ENCODE results near the gene EXOC6B. TPM values are rescaled to one million over a fixed set of nuclear protein-coding genes. Genes with fewer than 3 reads are reported as not detected.

Gene EXOC6B
- polyA plus RNA-seq, 2 of the 4 experiments (the other 2 are of a cell fraction) = 15.5 to 24.7 TPM

GRCh38 chr2:72439892-72440291 lies 385.9 kb downstream of the EXOC6B start:
- FAIRE-seq (no peak), DNase-seq (ENCODE audit: low read depth in 1 of 2, low spot score in 1 of 2) (no peak), ATAC-seq (no peak)
- 69% methylated on average over 5 of the region's 5 CpGs for WGBS (ENCODE audit: missing lambda C conversion rate)
- Histone ChIP-seq H3K9me3 (peaks cover 13% of the 10 kb centered on the region), H3K4me1 (no peaks in the 10 kb centered on the region), H3K4me2 (no peak overlapping the region), H3K4me3 (no peak overlapping the region), H3K27ac (no peak overlapping the region)
- POLR2A ChIA-PET = no interaction called here
- CTCF ChIA-PET = no interaction called here
- no peak for TF ChIP-seq BHLHE40 (IDR thresholded peaks at IDR 0.05; ENCODE audit: low read depth, low read length)

- WGBS (ENCODE audit: missing lambda C conversion rate) = 68% methylated on average over 3 of the region's 3 CpGs
- ATAC-seq = no peak
- ChIA-PET POLR2A (no interaction called here), CTCF (interaction anchor here (1.1 to 1.8 kb wide), 3 partner anchors 9 to 125 kb away, joined by 3 to 5 read pairs (median 3); no protein-coding TSS in a partner anchor)
- no peak for FAIRE-seq
- H3K4me3 ChIP-seq = no peak overlapping the region
- H3K9me3 ChIP-seq = peaks cover 6% of the 10 kb centered on the region
- no peak for DNase-seq (ENCODE audit: low read depth in 1 of 2, low spot score in 1 of 2)
- H3K4me2 ChIP-seq = no peak overlapping the region
- H3K27ac ChIP-seq = no peak overlapping the region
- TF ChIP-seq HOXB13 (CRISPR knock-in tag; IDR thresholded peaks at IDR 0.05; ENCODE audit: low read depth) (no peak), HDAC2 (IDR thresholded peaks at IDR 0.05) (no peak), POLR2AphosphoS2 (conservative IDR thresholded peaks at IDR 0.05; ENCODE audit: low read length) (no peak)
- no peaks in the 10 kb centered on the region for H3K4me1 ChIP-seq
Observed at GRCh38 chr2:72438364-72438763, 387.5 kb downstream of the EXOC6B start.

GRCh38 chr2:72431737-72432136 lies 394.1 kb downstream of the EXOC6B start:
- TF ChIP-seq USF2 (IDR thresholded peaks at IDR 0.05) (no peak), RARB (CRISPR knock-in tag; IDR thresholded peaks at IDR 0.05) (no peak), FOSL2 (IDR thresholded peaks at IDR 0.05) (no peak), FOSL2 (CRISPR knock-in tag; IDR thresholded peaks at IDR 0.05) (0 out of 2 replicates have a peak, but pooled peaks have one; percentile 10), MAX (IDR thresholded peaks at IDR 0.05) (no peak), CHD2 (IDR thresholded peaks at IDR 0.05; ENCODE audit: low read length, partially characterized antibody) (no peak), EHMT2 (IDR thresholded peaks at IDR 0.05; ENCODE audit: low read depth) (no peak)
- Histone ChIP-seq H3K4me1 (no peaks in the 10 kb centered on the region), H3K4me3 (no peak overlapping the region), H3K4me2 (no peak overlapping the region), H3K9me3 (peaks cover 6% of the 10 kb centered on the region), H3K27ac (no peak overlapping the region)
- ATAC-seq = no peak
- POLR2A ChIA-PET = no interaction called here
- WGBS (ENCODE audit: missing lambda C conversion rate) = 75% methylated on average over 4 of the region's 4 CpGs
- CTCF ChIA-PET = no interaction called here
- no peak for FAIRE-seq
- no peak for DNase-seq (ENCODE audit: low read depth in 1 of 2, low spot score in 1 of 2)

- WGBS (ENCODE audit: missing lambda C conversion rate) = 95% methylated on average over 12 of the region's 15 CpGs
- H3K27ac ChIP-seq = no peak overlapping the region
- POLR2A ChIA-PET = no interaction called here
- ATAC-seq (no peak; a peak in 1 of 6 replicates), DNase-seq (ENCODE audit: low read depth in 1 of 2, low spot score in 1 of 2) (no peak), FAIRE-seq (no peak)
- H3K4me2 ChIP-seq = no peak overlapping the region
- H3K4me1 ChIP-seq = no peaks in the 10 kb centered on the region
- TF ChIP-seq ELK1 (IDR thresholded peaks at IDR 0.05; ENCODE audit: low read depth, low read length) = no peak
- no peak for TF ChIP-seq MAFK (IDR thresholded peaks at IDR 0.05; ENCODE audit: partially characterized antibody)
- no peak for TF ChIP-seq EP300 (IDR thresholded peaks at IDR 0.05)
- TF ChIP-seq ATOH8 (CRISPR knock-in tag; IDR thresholded peaks at IDR 0.05; ENCODE audit: low read depth) = no peak
- TF ChIP-seq SMC3 (IDR thresholded peaks at IDR 0.05) = no peak
- TF ChIP-seq CBX8 (IDR thresholded peaks at IDR 0.05) = no peak
- TF ChIP-seq CTCF (IDR thresholded peaks at IDR 0.05) = no peak
- TF ChIP-seq RCOR1 (IDR thresholded peaks at IDR 0.05; ENCODE audit: low read depth, low read length) = no peak
- TF ChIP-seq KDM1A (IDR thresholded peaks at IDR 0.05; ENCODE audit: low read depth) = no peak
- no peak overlapping the region for H3K4me3 ChIP-seq
- no peaks in the 10 kb centered on the region for H3K9me3 ChIP-seq
- CTCF ChIA-PET = interaction anchor here (1.2 to 1.3 kb wide), 2 partner anchors 11 to 15 kb away, joined by 5 read pairs; no protein-coding TSS in a partner anchor
Observed at GRCh38 chr2:72427022-72427861, 398.6 kb downstream of the EXOC6B start.
